HepG2 (cell line): Measurements from ENCODE around the gene MYH9. TPM values are rescaled to one million over a fixed set of nuclear protein-coding genes. Genes with fewer than 3 reads are reported as not detected.

ENCODE experiments used
- FOXA1 ChIP-seq, 2 experiments: fragments of 450-650 bp in 1 of 2; sonication (generic) in 1 of 2; formaldehyde crosslinking in 1 of 2; IDR thresholded peaks; 2 replicates each; pipeline versions ENCODE4 v1.4.0 to v1.6.1; 2016 to 2020; ENCODE audit warnings: missing genetic modification reagents in 1 of 2
- IRX3 ChIP-seq: sonication (generic); formaldehyde crosslinking; IDR thresholded peaks from 2 replicates; pipeline ENCODE4 v1.8.1; 2023; ENCODE audit warnings: mild to moderate bottlenecking, low read depth, missing genetic modification reagents, borderline replicate concordance
- MAFK ChIP-seq, 2 experiments: IDR thresholded peaks in 1 of 2; conservative IDR thresholded peaks in 1 of 2; 2 replicates each; pipeline ENCODE4 v1.6.1; 2011; ENCODE audit warnings: improper control_type of control experiment in 2 of 2, low read length in 2 of 2
- MEF2D ChIP-seq: sonication (generic); formaldehyde crosslinking; IDR thresholded peaks from 2 replicates; pipeline ENCODE4 v1.5.1; 2020; ENCODE audit warnings: mild to moderate bottlenecking, missing genetic modification reagents
- RBM22 ChIP-seq: fragments of 200-400 bp; formaldehyde crosslinking; optimal IDR thresholded peaks from 2 replicates; pipeline ENCODE3; 2017; ENCODE audit warnings: mild to moderate bottlenecking, low read length, moderate library complexity
- SOX13 ChIP-seq, 3 experiments: fragments of 450-650 bp in 1 of 3; sonication (generic) in 1 of 3; formaldehyde crosslinking in 1 of 3; IDR thresholded peaks in 2 of 3; conservative IDR thresholded peaks in 1 of 3; 2 replicates each; pipeline versions ENCODE4 v1.5.0 to v1.6.1; 2016 to 2020; ENCODE audit warnings: antibody characterized with exemption in 1 of 3, mild to moderate bottlenecking in 1 of 3, missing compliant biosample characterization in 1 of 3, missing genetic modification reagents in 1 of 3, moderate library complexity in 1 of 3
- TAF15 ChIP-seq: fragments of 200-400 bp; formaldehyde crosslinking; IDR thresholded peaks from one replicate; pipeline ENCODE4 v1.6.1; 2018; ENCODE audit warnings: mild to moderate bottlenecking, low read depth, low read length; ENCODE audit not compliant: poor library complexity, severe bottlenecking
- ZKSCAN1 ChIP-seq: fragments of 150-350 bp; IDR thresholded peaks from 2 replicates; pipeline ENCODE4 v1.6.1; 2014; ENCODE audit warnings: low read length
- ZNF354B ChIP-seq: sonication (generic); formaldehyde crosslinking; IDR thresholded peaks from 2 replicates; pipeline ENCODE4 v1.8.0; 2022; ENCODE audit warnings: mild to moderate bottlenecking, missing genetic modification reagents
- ZNF772 ChIP-seq: sonication (generic); formaldehyde crosslinking; IDR thresholded peaks from 2 replicates; pipeline ENCODE4 v1.5.0; 2020; ENCODE audit warnings: mild to moderate bottlenecking, missing genetic modification reagents
- polyA plus RNA-seq, 8 experiments: library from polyadenylated mRNA; depleted of rRNA in 3 of 8; stranded (reverse) in 7 of 8; unstranded in 1 of 8; fragments of >200 nt; fragmentation: Illumina TruSeq in 4 of 8; extraction: Trizol in 4 of 8; gene quantifications; 2 replicates each; pipeline versions ENCODE4 v1.2.1 to v1.2.3, GENCODE V29; 2011 to 2016; ENCODE audit warnings: low read depth in 4 of 8, missing spikeins in 1 of 8, mixed read lengths in 1 of 8; ENCODE audit not compliant: insufficient read depth in 1 of 8
- total RNA-seq, 5 experiments: library from RNA; depleted of rRNA; stranded (reverse); fragments of >200 nt; fragmentation: Illumina TruSeq; extraction: Trizol; gene quantifications; 2 replicates each; pipeline ENCODE4 v1.2.3, GENCODE V29; 2016; ENCODE audit warnings: low read depth in 1 of 5
- TF ChIP-seq, protein P1 (sequence below): sonication (generic); formaldehyde crosslinking; IDR thresholded peaks from 2 replicates; pipeline ENCODE4 v1.9.0; 2021; ENCODE audit warnings: missing genetic modification reagents, borderline replicate concordance
- TF ChIP-seq, protein P2 (sequence below): IDR thresholded peaks from 2 replicates; pipeline ENCODE4 v1.6.1; 2016; ENCODE audit warnings: mild to moderate bottlenecking
- TF ChIP-seq, protein P3 (sequence below): sonication (generic); formaldehyde crosslinking; IDR thresholded peaks from 2 replicates; pipeline ENCODE4 v1.4.0; 2020; ENCODE audit warnings: missing genetic modification reagents, mild to moderate bottlenecking, borderline replicate concordance

Gene MYH9
- total and polyA plus RNA-seq, 2 of the 13 experiments (the other 11 are each of a cell fraction or from before 2014, with no cell fraction given), result 50.7 to 98.5 TPM

DNA sequence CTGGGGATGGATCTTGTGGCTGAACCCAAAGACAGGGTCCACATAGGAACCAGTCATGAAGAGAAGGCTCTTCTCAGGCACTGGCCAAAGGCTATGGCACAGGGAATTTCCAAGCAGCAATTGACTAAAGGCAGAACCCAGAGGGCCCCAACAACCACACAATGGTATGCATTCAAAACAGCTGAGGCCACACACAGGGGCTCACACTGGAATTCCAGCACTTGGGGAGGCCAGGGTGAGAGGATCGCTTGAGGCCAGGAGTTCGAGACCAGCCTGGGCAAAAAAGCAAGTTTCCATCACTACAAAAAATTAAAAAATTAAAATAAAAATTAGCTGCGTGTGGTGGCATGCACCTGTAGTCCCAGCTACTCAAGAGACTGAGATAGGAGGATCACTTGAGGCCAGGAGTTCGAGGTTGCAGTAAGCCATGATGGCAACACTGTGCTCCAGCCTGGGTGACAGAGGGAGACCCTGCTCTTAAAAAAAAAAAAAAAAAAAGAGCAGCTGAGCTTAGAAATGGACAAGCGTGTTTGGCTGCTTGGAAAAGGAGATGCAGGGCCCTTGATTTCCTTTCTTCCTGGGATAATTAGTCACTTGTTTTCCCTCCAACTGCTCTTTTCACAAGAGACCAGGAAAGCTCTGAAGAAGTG, 44.6 kb downstream of the MYH9 start (continued):
- TF ChIP-seq, protein P1, sequence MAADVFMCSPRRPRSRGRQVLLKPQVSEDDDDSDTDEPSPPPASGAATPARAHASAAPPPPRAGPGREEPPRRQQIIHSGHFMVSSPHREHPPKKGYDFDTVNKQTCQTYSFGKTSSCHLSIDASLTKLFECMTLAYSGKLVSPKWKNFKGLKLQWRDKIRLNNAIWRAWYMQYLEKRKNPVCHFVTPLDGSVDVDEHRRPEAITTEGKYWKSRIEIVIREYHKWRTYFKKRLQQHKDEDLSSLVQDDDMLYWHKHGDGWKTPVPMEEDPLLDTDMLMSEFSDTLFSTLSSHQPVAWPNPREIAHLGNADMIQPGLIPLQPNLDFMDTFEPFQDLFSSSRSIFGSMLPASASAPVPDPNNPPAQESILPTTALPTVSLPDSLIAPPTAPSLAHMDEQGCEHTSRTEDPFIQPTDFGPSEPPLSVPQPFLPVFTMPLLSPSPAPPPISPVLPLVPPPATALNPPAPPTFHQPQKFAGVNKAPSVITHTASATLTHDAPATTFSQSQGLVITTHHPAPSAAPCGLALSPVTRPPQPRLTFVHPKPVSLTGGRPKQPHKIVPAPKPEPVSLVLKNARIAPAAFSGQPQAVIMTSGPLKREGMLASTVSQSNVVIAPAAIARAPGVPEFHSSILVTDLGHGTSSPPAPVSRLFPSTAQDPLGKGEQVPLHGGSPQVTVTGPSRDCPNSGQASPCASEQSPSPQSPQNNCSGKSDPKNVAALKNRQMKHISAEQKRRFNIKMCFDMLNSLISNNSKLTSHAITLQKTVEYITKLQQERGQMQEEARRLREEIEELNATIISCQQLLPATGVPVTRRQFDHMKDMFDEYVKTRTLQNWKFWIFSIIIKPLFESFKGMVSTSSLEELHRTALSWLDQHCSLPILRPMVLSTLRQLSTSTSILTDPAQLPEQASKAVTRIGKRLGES (CRISPR knock-in tag), result no peak
- TF ChIP-seq TAF15 (no peak), ZKSCAN1 (no peak), SOX13 (IDR thresholded peaks at IDR 0.05) (no peak), SOX13 (CRISPR knock-in tag; conservative IDR thresholded peaks at IDR 0.05 in 1 of 2, IDR thresholded peaks at IDR 0.05 in 1 of 2) (peak in 1 of 2 experiments; percentile 48; a peak in 1 of 4 replicates), ZNF354B (CRISPR knock-in tag) (no peak), IRX3 (CRISPR knock-in tag) (no peak), FOXA1 (IDR thresholded peaks at IDR 0.05) (no peak), FOXA1 (CRISPR knock-in tag; IDR thresholded peaks at IDR 0.05) (no peak), MEF2D (peak; percentile 60; the same call in 1 of the 2 replicates), RBM22 (peak; percentile 16), ZNF772 (CRISPR knock-in tag) (peak; percentile 43; the same call in 1 of the 2 replicates), MAFK (conservative IDR thresholded peaks at IDR 0.05 in 1 of 2, IDR thresholded peaks at IDR 0.05 in 1 of 2; ENCODE audit: low read length in 2 of 2) (no peak)
- TF ChIP-seq, protein P2, sequence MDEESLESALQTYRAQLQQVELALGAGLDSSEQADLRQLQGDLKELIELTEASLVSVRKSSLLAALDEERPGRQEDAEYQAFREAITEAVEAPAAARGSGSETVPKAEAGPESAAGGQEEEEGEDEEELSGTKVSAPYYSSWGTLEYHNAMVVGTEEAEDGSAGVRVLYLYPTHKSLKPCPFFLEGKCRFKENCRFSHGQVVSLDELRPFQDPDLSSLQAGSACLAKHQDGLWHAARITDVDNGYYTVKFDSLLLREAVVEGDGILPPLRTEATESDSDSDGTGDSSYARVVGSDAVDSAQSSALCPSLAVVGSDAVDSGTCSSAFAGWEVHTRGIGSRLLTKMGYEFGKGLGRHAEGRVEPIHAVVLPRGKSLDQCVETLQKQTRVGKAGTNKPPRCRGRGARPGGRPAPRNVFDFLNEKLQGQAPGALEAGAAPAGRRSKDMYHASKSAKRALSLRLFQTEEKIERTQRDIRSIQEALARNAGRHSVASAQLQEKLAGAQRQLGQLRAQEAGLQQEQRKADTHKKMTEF (CRISPR knock-in tag), result peak; percentile 80; the same call in 1 of the 2 replicates
- TF ChIP-seq, protein P3, sequence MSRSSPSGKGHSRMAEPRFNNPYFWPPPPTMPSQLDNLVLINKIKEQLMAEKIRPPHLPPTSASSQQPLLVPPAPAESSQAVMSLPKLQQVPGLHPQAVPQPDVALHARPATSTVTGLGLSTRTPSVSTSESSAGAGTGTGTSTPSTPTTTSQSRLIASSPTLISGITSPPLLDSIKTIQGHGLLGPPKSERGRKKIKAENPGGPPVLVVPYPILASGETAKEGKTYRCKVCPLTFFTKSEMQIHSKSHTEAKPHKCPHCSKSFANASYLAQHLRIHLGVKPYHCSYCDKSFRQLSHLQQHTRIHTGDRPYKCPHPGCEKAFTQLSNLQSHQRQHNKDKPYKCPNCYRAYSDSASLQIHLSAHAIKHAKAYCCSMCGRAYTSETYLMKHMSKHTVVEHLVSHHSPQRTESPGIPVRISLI (CRISPR knock-in tag), result peak; percentile 66; the same call in 1 of the 2 replicates
